HG03045 (cell line): Measurements from ENCODE around the gene GGT5.
"Not testable (repeated sequence)": the region's sequence is repeated elsewhere in the genome, so short reads cannot be mapped to it uniquely, and the experiment has no call there.

ENCODE experiments used
- ATAC-seq: cut with Tn5 transposase; IDR thresholded peaks from one replicate; pipeline ENCODE4 v1.9.1; 2021; ENCODE audit warnings: mild to moderate bottlenecking, moderate library complexity; ENCODE audit not compliant: unreplicated experiment

The GGT5 gene

DNA sequence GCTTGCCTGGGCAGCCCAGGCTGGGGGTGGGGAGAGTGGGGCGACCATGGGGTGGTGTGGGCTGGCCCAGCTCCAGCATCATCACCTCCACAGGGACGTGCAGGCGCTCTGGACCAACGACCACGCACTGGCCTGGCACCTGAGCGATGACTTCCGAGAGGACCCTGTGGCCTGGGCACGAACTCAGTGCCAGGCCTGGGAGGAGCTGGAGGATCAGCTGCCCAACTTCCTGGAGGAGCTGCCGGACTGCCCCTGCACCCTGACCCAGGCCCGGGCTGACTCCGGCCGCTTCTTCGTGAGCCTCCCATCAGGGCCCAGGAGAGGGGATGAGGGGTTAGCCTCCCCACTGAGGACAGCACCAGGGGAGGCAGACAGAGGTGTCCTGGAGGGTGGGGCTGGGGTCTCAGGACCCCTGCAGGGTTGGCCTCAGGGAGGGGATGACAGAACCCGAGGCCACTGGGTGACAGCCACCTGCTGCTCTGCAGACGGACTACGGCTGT, 59.8 kb downstream of the GGT5 start:
- ATAC-seq, result no peak

DNA sequence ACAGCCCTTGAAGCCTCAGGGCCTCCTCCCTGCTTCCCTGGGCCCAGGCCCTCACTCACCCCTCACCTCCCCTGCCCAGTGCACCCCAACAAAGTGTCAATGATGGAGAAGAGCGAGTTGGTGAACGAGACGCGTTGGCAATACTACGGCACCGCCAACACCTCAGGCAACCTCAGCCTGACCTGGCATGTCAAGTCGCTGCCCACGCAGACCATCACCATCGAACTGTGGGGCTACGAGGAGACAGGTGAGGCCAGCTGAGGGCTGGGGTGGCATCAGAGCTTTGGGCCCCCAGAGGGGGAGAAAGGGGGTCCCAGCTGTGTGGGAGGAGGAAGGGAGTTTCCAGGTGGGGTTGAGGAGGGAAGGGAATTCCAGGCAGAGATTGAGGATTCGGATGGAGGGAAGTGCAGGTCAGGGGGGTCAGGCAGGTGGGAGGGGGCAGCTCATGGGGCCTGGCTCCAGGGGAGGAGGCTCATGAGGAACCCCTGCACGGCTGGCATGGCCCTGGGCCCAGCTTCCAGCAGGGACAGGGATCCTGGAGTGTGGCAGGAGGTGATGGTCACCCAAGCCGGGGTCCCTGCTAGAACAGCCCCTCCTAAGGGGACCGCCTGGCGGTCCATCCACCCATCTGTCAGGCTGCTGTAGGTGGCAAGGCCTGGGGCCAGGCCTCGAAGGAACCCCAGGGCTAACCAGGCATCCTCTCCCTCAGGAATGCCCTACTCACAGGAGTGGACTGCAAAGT, 60.7 kb downstream of the GGT5 start:
- ATAC-seq, result no peak

DNA sequence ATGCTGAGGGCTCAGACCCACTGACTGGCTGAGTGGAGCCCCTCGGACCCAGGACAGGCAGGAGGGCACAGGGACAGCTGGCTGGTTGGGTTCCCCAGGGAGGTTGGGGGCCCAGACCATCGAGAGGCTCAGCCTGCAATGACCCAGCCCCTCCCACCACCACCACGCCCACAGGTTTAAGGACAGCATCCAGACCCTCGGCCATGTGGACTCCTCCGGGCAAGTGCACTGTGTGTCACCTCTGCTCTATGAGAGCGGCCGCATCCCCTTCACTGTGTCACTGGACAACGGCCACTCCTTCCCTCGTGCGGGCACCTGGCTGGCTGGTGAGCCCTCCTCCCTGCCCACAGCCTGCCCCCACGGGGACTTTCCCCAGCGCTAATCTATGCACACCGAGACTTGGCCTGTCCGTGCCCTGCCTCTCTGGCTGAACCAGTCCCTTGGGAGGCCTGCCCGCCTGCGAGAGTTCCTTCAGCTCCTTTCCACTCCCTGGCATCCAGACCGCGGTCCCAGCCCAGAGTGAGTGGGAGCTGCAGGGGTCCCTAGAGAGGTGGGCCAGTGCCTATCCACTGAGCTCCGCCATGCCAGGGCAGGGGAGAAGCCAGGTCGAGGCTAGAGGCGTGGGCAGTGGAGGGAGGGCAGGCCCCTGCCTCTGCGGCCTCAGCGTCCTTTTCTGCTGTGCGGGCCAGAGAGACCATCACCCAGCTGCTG, 61.4 kb downstream of the GGT5 start:
- ATAC-seq, result no peak

DNA sequence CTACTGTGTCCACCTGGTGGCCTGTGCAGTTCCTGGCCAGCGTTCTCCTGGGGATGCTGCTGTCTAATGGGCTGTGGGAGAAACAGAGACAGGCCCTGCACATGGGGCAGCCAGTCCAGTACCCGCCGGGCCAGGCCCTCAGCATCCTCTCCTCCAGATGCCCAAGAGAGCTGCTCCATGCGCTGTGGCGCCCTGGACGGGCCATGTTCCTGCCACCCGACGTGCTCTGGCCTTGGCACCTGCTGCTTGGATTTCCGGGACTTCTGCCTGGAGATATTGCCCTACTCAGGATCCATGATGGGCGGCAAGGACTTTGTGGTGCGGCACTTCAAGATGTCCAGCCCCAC, 62.0 kb downstream of the GGT5 start:
- ATAC-seq, result not testable (repeated sequence)

- no peak for ATAC-seq
These were observed 62.6 kb downstream of the GGT5 start for GRCh38 chr22:24181996-24182899.

- ATAC-seq, result no peak
These were observed 63.5 kb downstream of the GGT5 start, which contains the start of gene SUSD2 for GRCh38 chr22:24181088-24181995. Gene SUSD2, plus strand, starts transcription at chr22:24181487. Its CDS starts 33 bp downstream, at chr22:24181520.

- ATAC-seq, result no peak
These were observed 64.4 kb downstream of the GGT5 start for GRCh38 chr22:24180316-24181087.

GRCh38 chr22:24179478-24180210, 65.2 kb downstream of the GGT5 start:
- ATAC-seq, result no peak

- ATAC-seq, result no peak
These were observed 66.1 kb downstream of the GGT5 start for GRCh38 chr22:24178502-24179440.

DNA sequence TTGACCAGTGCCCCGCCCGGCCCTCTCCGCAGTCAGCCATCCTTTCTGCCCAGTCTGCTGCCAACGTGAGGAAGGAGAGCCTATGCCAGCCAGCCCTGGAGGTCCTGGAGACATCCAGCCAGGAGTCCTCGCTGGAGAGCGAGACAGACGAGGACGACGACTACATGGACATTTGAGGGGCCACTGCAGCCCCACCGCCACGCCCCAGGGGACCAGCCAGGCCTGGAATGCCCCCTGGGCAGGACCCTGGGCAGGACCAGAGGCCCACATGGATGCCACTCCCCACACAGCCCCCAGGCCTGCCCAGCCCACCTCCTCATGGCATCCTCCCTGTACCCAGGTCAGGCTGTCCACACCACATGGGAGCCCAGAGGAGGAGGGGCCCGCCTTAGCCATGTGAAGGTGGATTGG, 66.9 kb downstream of the GGT5 start:
- no peak for ATAC-seq

- ATAC-seq, result no peak
These were observed 67.4 kb downstream of the GGT5 start for GRCh38 chr22:24177456-24177855.

- no peak for ATAC-seq
These were observed 67.8 kb downstream of the GGT5 start for GRCh38 chr22:24177045-24177444.

GRCh38 chr22:24176630-24177029, 68.3 kb downstream of the GGT5 start:
- no peak for ATAC-seq

DNA sequence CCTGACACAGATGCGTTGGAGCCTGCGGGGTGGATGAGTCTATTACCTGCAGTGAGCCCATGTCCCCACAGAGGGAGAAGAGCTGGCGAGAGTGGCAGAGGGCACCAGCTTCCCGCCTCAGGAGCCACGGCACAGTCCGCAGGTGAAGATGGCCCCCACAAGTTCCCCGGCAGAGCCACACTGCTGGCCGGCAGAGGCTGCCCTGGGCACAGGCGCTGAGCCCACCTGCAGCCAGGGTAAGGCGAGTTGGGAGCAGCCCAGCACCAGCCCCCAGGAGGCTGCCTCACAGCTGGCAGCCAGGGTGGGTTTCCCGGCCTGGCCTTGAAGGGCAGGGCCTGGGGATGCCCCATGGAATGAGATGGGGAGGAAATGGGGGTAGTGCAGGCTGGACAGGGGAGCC, 68.8 kb downstream of the GGT5 start:
- ATAC-seq, result no peak

- ATAC-seq, result no peak
These were observed 69.6 kb downstream of the GGT5 start for GRCh38 chr22:24175160-24175808.

DNA sequence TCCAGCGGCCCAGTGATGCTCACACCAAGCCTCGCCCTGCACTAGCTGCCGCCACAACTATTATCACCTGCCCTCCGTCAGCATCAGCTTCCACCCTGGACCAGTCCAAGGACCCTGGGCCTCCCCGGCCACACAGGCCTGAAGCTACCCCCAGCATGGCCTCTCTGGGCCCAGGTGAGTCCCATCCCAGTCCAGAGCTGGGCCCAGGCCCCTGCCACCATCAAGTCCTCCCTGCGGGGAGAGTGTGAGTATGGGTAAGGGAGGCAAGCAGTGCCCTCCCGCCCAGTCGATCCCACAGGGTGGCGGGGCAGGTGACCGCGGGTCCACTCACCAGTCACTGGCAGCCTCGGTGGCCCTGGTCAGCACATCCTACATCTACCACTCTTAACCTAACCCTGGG, 73.1 kb downstream of the GGT5 start:
- ATAC-seq, result no peak

DNA sequence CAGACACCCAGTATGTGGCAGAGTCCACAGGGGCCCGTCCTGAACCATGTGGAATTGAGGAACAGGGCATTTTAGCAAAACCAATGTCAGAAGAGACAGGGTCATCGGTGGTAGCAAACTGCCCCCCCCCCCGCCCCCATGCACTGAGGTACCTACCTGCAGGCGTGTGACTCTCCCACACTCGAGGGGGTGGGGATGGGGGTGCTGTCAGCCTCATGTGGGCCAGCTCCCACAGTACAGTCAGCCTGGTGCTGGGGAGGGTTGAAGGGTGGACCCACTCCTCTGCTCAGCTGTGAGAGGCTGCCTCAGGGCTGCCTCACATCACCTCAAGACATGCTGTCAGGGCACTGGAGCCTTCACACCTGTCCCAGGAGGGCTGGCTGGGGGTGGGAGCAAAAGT, 74.2 kb downstream of the GGT5 start:
- ATAC-seq, result no peak
